22Rv1 (cell line): ENCODE results near the gene AMIGO1.

Experiments used
- H3K27ac ChIP-seq: fragments of 450-650 bp; 2 replicates; pipeline ENCODE4 v1.5.1; 2017
- CTCF ChIP-seq: fragments of 450-650 bp; IDR thresholded peaks from 2 replicates; pipeline ENCODE4 v1.5.1; 2017; ENCODE audit warnings: mild to moderate bottlenecking
- ZFX ChIP-seq: fragments of 450-650 bp; IDR thresholded peaks from 2 replicates; pipeline ENCODE4 v1.6.1; 2017; ENCODE audit warnings: antibody characterized with exemption, borderline replicate concordance

The AMIGO1 gene

GRCh38 chr1:109472779-109473178 lies 36.7 kb downstream of the AMIGO1 start:
- TF ChIP-seq CTCF (no peak), ZFX (no peak)

GRCh38 chr1:109470245-109470644 lies 39.3 kb downstream of the AMIGO1 start:
- no peak overlapping the region for H3K27ac ChIP-seq
- TF ChIP-seq CTCF (no peak), ZFX (no peak)

More at GRCh38 chr1:109472779-109473178, 36.7 kb downstream of the AMIGO1 start:
- H3K27ac ChIP-seq, result no peak overlapping the region

- no peak overlapping the region for H3K27ac ChIP-seq
- TF ChIP-seq CTCF, result no peak
- TF ChIP-seq ZFX, result no peak
Observed at GRCh38 chr1:109468903-109469302, 40.6 kb downstream of the AMIGO1 start.

- H3K27ac ChIP-seq, result no peak overlapping the region
- TF ChIP-seq CTCF, result no peak
- no peak for TF ChIP-seq ZFX
Observed at GRCh38 chr1:109468061-109468460, 41.5 kb downstream of the AMIGO1 start.

- TF ChIP-seq ZFX (no peak), CTCF (no peak)
Observed at GRCh38 chr1:109467301-109467777, 42.2 kb downstream of the AMIGO1 start.

GRCh38 chr1:109466452-109467300 lies 42.9 kb downstream of the AMIGO1 start, which contains the start of gene SYPL2:
SYPL2 (plus strand) TSS chr1:109466546; CDS start chr1:109466844, 298 bp downstream.
- TF ChIP-seq ZFX (no peak), CTCF (peak; percentile 24; the same call in 1 of the 2 replicates)
- H3K27ac ChIP-seq, result peak within 1 kb of the TSS; percentile 42

More at GRCh38 chr1:109467301-109467777, 42.2 kb downstream of the AMIGO1 start:
- no peak overlapping the region for H3K27ac ChIP-seq

GRCh38 chr1:109466125-109466451 lies 43.4 kb downstream of the AMIGO1 start:
- TF ChIP-seq ZFX, result no peak
- TF ChIP-seq CTCF, result no peak
- peak overlapping the region; percentile 42 for H3K27ac ChIP-seq
